HepG2 (cell line): ENCODE results near the gene VCAM1. TPM values are rescaled to one million over a fixed set of nuclear protein-coding genes. Genes with fewer than 3 reads are reported as not detected.

Experiments
- ATAC-seq: fragments of 200-7000 bp; cut with Tn5 transposase; 3 replicates; pipeline ENCODE4 v1.9.1; 2020; ENCODE audit warnings: mild to moderate bottlenecking, moderate library complexity
- BruUV-seq: library from RNA; stranded (reverse); fragments of 400-500 nt; replicated peaks from 2 replicates; lab custom pipeline; 2021; lab: Mats Ljungman, UMichigan
- CTCF ChIA-PET: fragments of 300-600 bp; formaldehyde crosslinking; extraction: SDS; loops from one replicate; lab custom pipeline; 2021; ENCODE audit warnings: low total read pairs, inconsistent platforms, low intra/inter-chr PET ratio; lab: Yijun Ruan, JAX
- POLR2A ChIA-PET: fragments of 350-600 bp; sonication (Branson Sonifier 250); formaldehyde crosslinking; loops from one replicate; lab custom pipeline; 2020; ENCODE audit warnings: antibody characterized with exemption, inconsistent platforms; lab: Yijun Ruan, JAX
- DNase-seq: peaks from one replicate; pipeline ENCODE4 v3.0.0-alpha.2; 2015; ENCODE audit warnings: low spot score
- FAIRE-seq: peaks from 3 replicates; lab custom pipeline; 2011; peaks lifted over from hg19 to GRCh38; lab: Jason Lieb, UNC
- H2AFZ ChIP-seq: one replicate; pipeline ENCODE4 v1.6.1; 2011; ENCODE audit warnings: low read length, inconsistent platforms
- H3K27ac ChIP-seq: fragments of 300-600 bp; 3 replicates; pipeline ENCODE4 v1.8.0; 2011; ENCODE audit warnings: mixed run types, mild to moderate bottlenecking, mixed read lengths, low read length, inconsistent platforms; ENCODE audit not compliant: insufficient read depth; ENCODE audit errors: extremely low read length
- H3K27me3 ChIP-seq, 2 experiments: fragments of 200-600 bp in 1 of 2; 2 replicates in 1 of 2; 3 replicates in 1 of 2; pipeline versions ENCODE4 v1.6.0 to v1.8.0; 2011; ENCODE audit warnings: low read length in 2 of 2, mild to moderate bottlenecking in 2 of 2, moderate library complexity in 2 of 2, inconsistent platforms in 1 of 2; ENCODE audit not compliant: insufficient read depth in 2 of 2, control insufficient read depth in 1 of 2
- H3K36me3 ChIP-seq, 2 experiments: fragments of 200-600 bp in 1 of 2; replicated peaks in 1 of 2; 2 replicates in 1 of 2; 3 replicates in 1 of 2; pipeline versions ENCODE4 v1.5.1 to v1.8.0; 2011; ENCODE audit warnings: low read length in 2 of 2, inconsistent platforms in 1 of 2; ENCODE audit not compliant: insufficient read depth in 2 of 2, control insufficient read depth in 1 of 2
- H3K4me1 ChIP-seq: 2 replicates; pipeline ENCODE4 v1.5.1; 2012; ENCODE audit warnings: low read length, inconsistent platforms; ENCODE audit not compliant: insufficient read depth
- H3K4me2 ChIP-seq: 2 replicates; pipeline ENCODE4 v1.6.0; 2011; ENCODE audit warnings: low read depth, low read length, inconsistent platforms
- H3K4me3 ChIP-seq, 3 experiments: fragments of 200-600 bp in 1 of 3; sonication (generic), shearing (Covaris generic) in 1 of 3; replicated peaks in 1 of 3; 2 replicates each; pipeline ENCODE4 v1.5.1; 2011 to 2016; ENCODE audit warnings: low read length in 3 of 3, inconsistent platforms in 2 of 3, low read depth in 2 of 3, mild to moderate bottlenecking in 2 of 3, control low read depth in 1 of 3, mixed read lengths in 1 of 3; ENCODE audit not compliant: insufficient read depth in 1 of 3
- H3K79me2 ChIP-seq: one replicate; pipeline ENCODE4 v1.6.1; 2011; ENCODE audit warnings: low read length, inconsistent platforms; ENCODE audit not compliant: insufficient read depth
- H3K9ac ChIP-seq: 2 replicates; pipeline ENCODE4 v1.6.0; 2011; ENCODE audit warnings: mild to moderate bottlenecking, low read depth, low read length, inconsistent platforms; ENCODE audit not compliant: insufficient read depth
- H3K9me3 ChIP-seq: 2 replicates; pipeline ENCODE4 v1.5.1; 2012; ENCODE audit warnings: mild to moderate bottlenecking, low read length
- H4K20me1 ChIP-seq: 2 replicates; pipeline ENCODE4 v1.6.0; 2011; ENCODE audit warnings: inconsistent platforms, mild to moderate bottlenecking, low read length, moderate library complexity; ENCODE audit not compliant: insufficient read depth
- FOXA1 ChIP-seq, 2 experiments: fragments of 450-650 bp in 1 of 2; sonication (generic) in 1 of 2; formaldehyde crosslinking in 1 of 2; IDR thresholded peaks; 2 replicates each; pipeline versions ENCODE4 v1.4.0 to v1.6.1; 2016 to 2020; ENCODE audit warnings: missing genetic modification reagents in 1 of 2
- MAFK ChIP-seq, 2 experiments: IDR thresholded peaks in 1 of 2; conservative IDR thresholded peaks in 1 of 2; 2 replicates each; pipeline ENCODE4 v1.6.1; 2011; ENCODE audit warnings: improper control_type of control experiment in 2 of 2, low read length in 2 of 2
- NFATC3 ChIP-seq: sonication (generic); formaldehyde crosslinking; IDR thresholded peaks from 2 replicates; pipeline ENCODE4 v1.5.1; 2020; ENCODE audit warnings: mild to moderate bottlenecking, missing genetic modification reagents
- SP4 ChIP-seq: sonication (generic); formaldehyde crosslinking; IDR thresholded peaks from 2 replicates; pipeline ENCODE4 v1.8.1; 2023; ENCODE audit warnings: mild to moderate bottlenecking, missing genetic modification reagents
- ZBTB46 ChIP-seq: sonication (generic); formaldehyde crosslinking; IDR thresholded peaks from 2 replicates; pipeline ENCODE4 v1.4.0; 2020; ENCODE audit warnings: mild to moderate bottlenecking, missing genetic modification reagents, borderline replicate concordance
- WGBS: methylation state at CpG from one replicate; pipeline ENCODE4 v1.1.6; 2017; ENCODE audit warnings: low lambda C conversion rate; 5-methylcytosine and 5-hydroxymethylcytosine counted together
- in situ Hi-C: cut with HindIII; loops from 2 replicates; pipeline ENCODE4 v1.10.0; 2017; ENCODE audit warnings: low pct_unique_long_range_greater_than_20kb; ENCODE audit not compliant: extremely low pct_ligation_motif_present
- intact Hi-C: fragments of 100-400 bp; cut with micrococcal nuclease; formaldehyde crosslinking; loops from one replicate; pipeline ENCODE4 v1.10.0; 2022; ENCODE audit not compliant: unreplicated experiment
- polyA plus RNA-seq, 8 experiments: library from polyadenylated mRNA; depleted of rRNA in 3 of 8; stranded (reverse) in 7 of 8; unstranded in 1 of 8; fragments of >200 nt; fragmentation: Illumina TruSeq in 4 of 8; extraction: Trizol in 4 of 8; gene quantifications; 2 replicates each; pipeline versions ENCODE4 v1.2.1 to v1.2.3, GENCODE V29; 2011 to 2016; ENCODE audit warnings: low read depth in 4 of 8, missing spikeins in 1 of 8, mixed read lengths in 1 of 8; ENCODE audit not compliant: insufficient read depth in 1 of 8
- total RNA-seq, 5 experiments: library from RNA; depleted of rRNA; stranded (reverse); fragments of >200 nt; fragmentation: Illumina TruSeq; extraction: Trizol; gene quantifications; 2 replicates each; pipeline ENCODE4 v1.2.3, GENCODE V29; 2016; ENCODE audit warnings: low read depth in 1 of 5

VCAM1 gene
- total and polyA plus RNA-seq, 2 of the 13 experiments (the other 11 are each of a cell fraction or from before 2014, with no cell fraction given), result not detected

- H3K36me3 ChIP-seq, result no peaks in the 10 kb centered on the region
- H3K4me3 ChIP-seq, result no peak overlapping the region
- no peak for DNase-seq
- no peak overlapping the region for H3K27ac ChIP-seq
- intact Hi-C loops, result loop anchor here (5.0 kb wide), 1 partner anchor 748 kb away; no protein-coding TSS in a partner anchor
- H3K27me3 ChIP-seq, result no peaks in the 10 kb centered on the region
- no peak overlapping the region for H2AFZ ChIP-seq
- H3K9ac ChIP-seq, result no peak overlapping the region
- H4K20me1 ChIP-seq, result no peaks in the 10 kb centered on the region
- ATAC-seq, result no peak
- H3K4me2 ChIP-seq, result no peak overlapping the region
- BruUV-seq, result no TSS peak
- H3K9me3 ChIP-seq, result no peaks in the 10 kb centered on the region
- no peaks in the 10 kb centered on the region for H3K79me2 ChIP-seq
- no peaks in the 10 kb centered on the region for H3K4me1 ChIP-seq
- CTCF ChIA-PET, result no interaction called here
- POLR2A ChIA-PET, result no interaction called here
- in situ Hi-C loops, result no loop called here
- TF ChIP-seq SP4 (CRISPR knock-in tag) (no peak), FOXA1 (IDR thresholded peaks at IDR 0.05) (no peak), FOXA1 (CRISPR knock-in tag; IDR thresholded peaks at IDR 0.05) (no peak), NFATC3 (no peak)
- FAIRE-seq, result no peak
These were observed 41.0 kb downstream of the VCAM1 start for GRCh38 chr1:100760511-100760910.

GRCh38 chr1:100762461-100762860 is 42.9 kb downstream of the VCAM1 start:
- in situ Hi-C loops, result no loop called here
- no peaks in the 10 kb centered on the region for H3K36me3 ChIP-seq
- ATAC-seq, result no peak
- WGBS, result 45% methylated on average over 2 of the region's 2 CpGs
- no peaks in the 10 kb centered on the region for H4K20me1 ChIP-seq
- H3K4me3 ChIP-seq, result no peak overlapping the region
- CTCF ChIA-PET, result no interaction called here
- no peaks in the 10 kb centered on the region for H3K9me3 ChIP-seq
- H3K4me1 ChIP-seq, result no peaks in the 10 kb centered on the region
- FAIRE-seq, result no peak
- no peak for DNase-seq
- no peak overlapping the region for H3K4me2 ChIP-seq
- H3K9ac ChIP-seq, result no peak overlapping the region
- H3K79me2 ChIP-seq, result no peaks in the 10 kb centered on the region
- no peak overlapping the region for H3K27ac ChIP-seq
- H2AFZ ChIP-seq, result no peak overlapping the region
- BruUV-seq, result no TSS peak
- intact Hi-C loops, result loop anchor here (5.0 kb wide), 1 partner anchor 750 kb away; no protein-coding TSS in a partner anchor
- POLR2A ChIA-PET, result no interaction called here
- H3K27me3 ChIP-seq, result no peaks in the 10 kb centered on the region
- TF ChIP-seq ZBTB46 (no peak), MAFK (conservative IDR thresholded peaks at IDR 0.05 in 1 of 2, IDR thresholded peaks at IDR 0.05 in 1 of 2; ENCODE audit: low read length in 2 of 2) (peak; percentile 42 to 69)
